SU-DHL-6 (cell line): Measurements from ENCODE around the gene DAND5.

Experiments
- CTCF ChIP-seq: fragments of 200-600 bp; sonication (generic); IDR thresholded peaks from one replicate; pipeline ENCODE4 v1.5.1; 2017; ENCODE audit warnings: antibody characterized with exemption, mild to moderate bottlenecking, low read length, moderate library complexity; ENCODE audit not compliant: insufficient read depth, poor library complexity, severe bottlenecking
- EZH2phosphoT487 ChIP-seq: fragments of 200-600 bp; sonication (generic), shearing (Covaris generic); conservative IDR thresholded peaks from 2 replicates; pipeline ENCODE4 v1.6.1; 2018; ENCODE audit warnings: mild to moderate bottlenecking, antibody characterized with exemption, low read length, moderate library complexity, mixed read lengths

GRCh38 chr19:12991296-12991695 lies 21.9 kb downstream of the DAND5 start:
- TF ChIP-seq CTCF (no peak), EZH2phosphoT487 (no peak)
